AG10803 (cell line): ENCODE measurements around the gene GRID1.
"Not testable (repeated sequence)": the region's sequence is repeated elsewhere in the genome, so short reads cannot be mapped to it uniquely, and the experiment has no call there.

ENCODE experiments used
- DNase-seq: peaks from one replicate; pipeline ENCODE4 v3.0.0; 2010; ENCODE audit warnings: low read depth
- H3K4me3 ChIP-seq: 2 replicates; pipeline ENCODE4 v1.5.1; 2011; ENCODE audit warnings: mild to moderate bottlenecking, low read length, control low read depth
- TF ChIP-seq, protein P1 (sequence below): conservative IDR thresholded peaks from 2 replicates; pipeline ENCODE4 v1.5.1; 2011; ENCODE audit warnings: mild to moderate bottlenecking, low read length, control low read depth, inconsistent platforms

GRID1 gene

DNA sequence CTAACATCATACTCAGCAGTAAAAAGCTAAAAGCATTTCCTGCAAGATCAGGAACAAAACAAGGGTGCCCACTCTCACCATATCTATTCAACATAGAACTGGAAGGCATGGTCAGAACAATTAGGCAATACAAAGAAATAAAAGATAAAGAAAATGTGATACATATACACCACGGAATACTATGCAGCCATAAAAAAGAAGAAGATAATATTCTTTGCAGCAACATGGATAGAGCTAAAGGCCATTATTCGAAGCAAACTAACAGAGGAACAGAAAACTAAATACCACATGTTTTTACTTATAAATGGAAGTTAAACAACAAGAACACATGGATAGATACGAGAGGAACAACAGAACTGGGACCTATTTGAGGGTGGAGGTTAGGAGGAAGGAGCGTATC is 652.7 kb downstream of the GRID1 start:
- DNase-seq = no peak
- no peak overlapping the region for H3K4me3 ChIP-seq
- TF ChIP-seq, protein P1, sequence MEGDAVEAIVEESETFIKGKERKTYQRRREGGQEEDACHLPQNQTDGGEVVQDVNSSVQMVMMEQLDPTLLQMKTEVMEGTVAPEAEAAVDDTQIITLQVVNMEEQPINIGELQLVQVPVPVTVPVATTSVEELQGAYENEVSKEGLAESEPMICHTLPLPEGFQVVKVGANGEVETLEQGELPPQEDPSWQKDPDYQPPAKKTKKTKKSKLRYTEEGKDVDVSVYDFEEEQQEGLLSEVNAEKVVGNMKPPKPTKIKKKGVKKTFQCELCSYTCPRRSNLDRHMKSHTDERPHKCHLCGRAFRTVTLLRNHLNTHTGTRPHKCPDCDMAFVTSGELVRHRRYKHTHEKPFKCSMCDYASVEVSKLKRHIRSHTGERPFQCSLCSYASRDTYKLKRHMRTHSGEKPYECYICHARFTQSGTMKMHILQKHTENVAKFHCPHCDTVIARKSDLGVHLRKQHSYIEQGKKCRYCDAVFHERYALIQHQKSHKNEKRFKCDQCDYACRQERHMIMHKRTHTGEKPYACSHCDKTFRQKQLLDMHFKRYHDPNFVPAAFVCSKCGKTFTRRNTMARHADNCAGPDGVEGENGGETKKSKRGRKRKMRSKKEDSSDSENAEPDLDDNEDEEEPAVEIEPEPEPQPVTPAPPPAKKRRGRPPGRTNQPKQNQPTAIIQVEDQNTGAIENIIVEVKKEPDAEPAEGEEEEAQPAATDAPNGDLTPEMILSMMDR = no peak

DNA sequence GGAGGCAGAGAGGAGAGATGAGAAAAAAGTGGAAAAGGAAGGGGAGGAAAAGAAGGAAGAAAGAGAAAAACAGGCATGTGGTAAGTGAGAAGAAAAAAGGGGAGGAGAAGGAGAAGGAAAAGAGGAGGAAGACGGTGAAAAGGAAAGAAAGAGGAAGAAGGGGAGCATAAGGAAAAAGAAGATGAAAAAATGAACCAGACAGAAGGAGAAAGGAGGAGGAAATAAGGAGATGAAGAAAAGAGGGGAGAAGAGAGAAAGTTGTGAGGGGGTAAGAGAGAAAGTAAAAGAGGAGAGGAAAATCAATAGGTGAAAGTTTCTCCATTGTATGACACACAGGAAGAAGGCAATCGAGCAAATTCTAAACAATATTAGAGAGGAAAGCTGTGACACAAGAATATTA is 663.8 kb downstream of the GRID1 start:
- DNase-seq = no peak
- TF ChIP-seq, protein P1 = no peak
- H3K4me3 ChIP-seq = no peak overlapping the region

GRCh38 chr10:85699066-85699465 is 667.5 kb downstream of the GRID1 start:
- not testable (repeated sequence) for H3K4me3 ChIP-seq, DNase-seq

- no peak overlapping the region for H3K4me3 ChIP-seq
- DNase-seq = no peak
- TF ChIP-seq, protein P1 = no peak
Measured at GRCh38 chr10:85696893-85697292, 669.7 kb downstream of the GRID1 start.

DNA sequence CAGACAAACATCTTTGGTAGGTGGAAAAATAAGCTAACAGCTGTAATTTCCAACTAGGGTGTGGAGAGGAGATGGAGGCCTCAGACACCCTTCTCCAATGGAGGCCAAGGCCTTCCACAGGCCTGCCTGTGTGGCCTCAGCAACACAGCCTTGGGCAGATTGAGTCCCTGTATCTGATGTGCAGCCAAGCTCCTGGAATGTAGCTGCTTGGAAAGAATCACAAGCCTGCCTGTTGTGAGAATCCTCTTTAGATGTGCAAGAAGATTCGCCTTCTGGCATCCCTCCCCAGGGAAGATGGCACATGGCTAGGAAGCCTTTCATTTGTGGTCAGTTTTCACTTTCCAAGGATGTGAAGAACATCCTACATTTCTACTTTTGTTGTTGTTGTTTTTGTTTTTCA is 684.0 kb downstream of the GRID1 start:
- H3K4me3 ChIP-seq = no peak overlapping the region
- DNase-seq = no peak
- TF ChIP-seq, protein P1 = no peak

DNA sequence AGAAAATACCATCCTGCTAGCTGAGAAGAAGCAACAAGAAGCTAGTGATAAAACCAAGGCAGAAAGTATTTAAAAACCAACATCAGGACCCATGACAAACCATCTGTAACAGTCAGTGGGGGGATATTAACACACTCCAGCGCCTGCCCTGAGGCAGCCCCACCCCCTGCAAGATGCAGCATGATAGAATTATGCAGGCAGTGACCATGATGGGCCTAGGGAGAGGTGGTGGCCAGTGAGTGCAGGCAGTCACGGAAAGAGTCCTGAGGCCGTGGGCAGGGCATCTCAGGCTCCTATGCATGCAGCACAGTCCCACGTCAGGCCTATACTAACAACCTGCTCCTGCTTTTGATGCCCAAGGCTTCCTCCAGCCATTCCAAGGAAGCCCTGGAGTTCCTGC is 686.9 kb downstream of the GRID1 start:
- H3K4me3 ChIP-seq = no peak overlapping the region
- TF ChIP-seq, protein P1 = no peak
- DNase-seq = no peak

GRCh38 chr10:85679061-85679460 is 687.5 kb downstream of the GRID1 start:
- no peak for DNase-seq
- no peak overlapping the region for H3K4me3 ChIP-seq
- TF ChIP-seq, protein P1 = no peak

- TF ChIP-seq, protein P1 = no peak
- H3K4me3 ChIP-seq = no peak overlapping the region
- DNase-seq = no peak
Measured at GRCh38 chr10:85674851-85675250, 691.7 kb downstream of the GRID1 start.
